ENCODE results near the gene POC1A.
"Not testable (repeated sequence)": the region's sequence is repeated elsewhere in the genome, so short reads cannot be mapped to it uniquely, and the experiment has no call there.

Gene POC1A

GRCh38 chr3:52162250-52162872, 8.1 kb upstream of the POC1A start:
- TF ChIP-seq, protein P1, sequence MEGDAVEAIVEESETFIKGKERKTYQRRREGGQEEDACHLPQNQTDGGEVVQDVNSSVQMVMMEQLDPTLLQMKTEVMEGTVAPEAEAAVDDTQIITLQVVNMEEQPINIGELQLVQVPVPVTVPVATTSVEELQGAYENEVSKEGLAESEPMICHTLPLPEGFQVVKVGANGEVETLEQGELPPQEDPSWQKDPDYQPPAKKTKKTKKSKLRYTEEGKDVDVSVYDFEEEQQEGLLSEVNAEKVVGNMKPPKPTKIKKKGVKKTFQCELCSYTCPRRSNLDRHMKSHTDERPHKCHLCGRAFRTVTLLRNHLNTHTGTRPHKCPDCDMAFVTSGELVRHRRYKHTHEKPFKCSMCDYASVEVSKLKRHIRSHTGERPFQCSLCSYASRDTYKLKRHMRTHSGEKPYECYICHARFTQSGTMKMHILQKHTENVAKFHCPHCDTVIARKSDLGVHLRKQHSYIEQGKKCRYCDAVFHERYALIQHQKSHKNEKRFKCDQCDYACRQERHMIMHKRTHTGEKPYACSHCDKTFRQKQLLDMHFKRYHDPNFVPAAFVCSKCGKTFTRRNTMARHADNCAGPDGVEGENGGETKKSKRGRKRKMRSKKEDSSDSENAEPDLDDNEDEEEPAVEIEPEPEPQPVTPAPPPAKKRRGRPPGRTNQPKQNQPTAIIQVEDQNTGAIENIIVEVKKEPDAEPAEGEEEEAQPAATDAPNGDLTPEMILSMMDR (IDR thresholded peaks at IDR 0.05; ENCODE audit: low read depth, low read length): no peak
- H3K4me3 ChIP-seq (ENCODE audit: low read depth, low read length): no peak overlapping the region

DNA sequence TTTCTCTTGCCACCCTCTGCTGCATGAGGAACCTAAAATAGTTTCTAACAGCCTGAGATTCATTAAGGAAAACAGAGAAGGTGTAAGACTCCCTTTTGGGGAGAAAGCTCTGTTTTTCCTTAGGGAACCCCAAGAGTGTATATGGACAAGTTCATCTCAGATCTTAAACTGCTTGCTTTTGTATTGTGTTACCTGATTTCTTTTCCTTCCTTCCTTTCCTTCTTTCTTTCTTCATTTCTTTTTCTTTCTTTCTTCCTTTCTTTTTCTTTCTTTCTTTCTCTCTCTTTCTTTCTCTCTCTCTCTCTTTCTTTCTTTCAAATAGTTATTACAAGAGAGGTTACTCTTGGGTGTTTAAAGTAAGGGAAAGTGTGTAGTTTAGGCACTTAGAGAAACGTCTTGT, 5.3 kb upstream of the POC1A start:
- no peak overlapping the region for H3K4me3 ChIP-seq (ENCODE audit: low read depth, low read length)
- TF ChIP-seq, protein P1 (IDR thresholded peaks at IDR 0.05; ENCODE audit: low read depth, low read length): no peak

GRCh38 chr3:52155912-52156311, 1.7 kb upstream of the POC1A start:
- TF ChIP-seq, protein P1 (IDR thresholded peaks at IDR 0.05; ENCODE audit: low read depth, low read length): no peak
- H3K4me3 ChIP-seq (ENCODE audit: low read depth, low read length): no peak overlapping the region

- TF ChIP-seq, protein P1 (IDR thresholded peaks at IDR 0.05; ENCODE audit: low read depth, low read length): no peak
- H3K4me3 ChIP-seq (ENCODE audit: low read depth, low read length): peak overlapping the region; percentile 80
These were observed 680 bp downstream of the POC1A start for GRCh38 chr3:52153389-52154096.

GRCh38 chr3:52151991-52152390, 2.2 kb downstream of the POC1A start:
- H3K4me3 ChIP-seq (ENCODE audit: low read depth, low read length): not testable (repeated sequence)

DNA sequence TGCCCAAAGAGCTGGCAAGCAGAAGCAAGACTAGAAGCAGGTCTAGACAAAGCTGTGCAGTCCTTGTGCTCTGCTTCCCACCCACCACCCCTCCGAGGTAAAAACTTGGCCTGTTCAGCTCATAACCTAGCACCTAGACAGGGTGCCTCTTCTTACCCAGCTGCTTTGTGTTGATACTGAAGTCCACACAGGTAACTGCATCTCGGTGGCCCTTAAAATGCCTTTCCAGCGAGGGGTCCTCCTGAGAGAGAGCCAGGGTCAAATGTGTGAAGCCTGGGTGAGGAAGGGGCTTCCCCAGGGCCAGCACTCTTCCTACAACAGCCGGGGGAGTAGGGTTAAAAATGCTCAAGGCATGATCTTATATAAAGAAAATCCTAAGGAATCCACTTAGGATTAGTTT, 3.4 kb downstream of the POC1A start:
- TF ChIP-seq, protein P1 (IDR thresholded peaks at IDR 0.05; ENCODE audit: low read depth, low read length): no peak
- no peak overlapping the region for H3K4me3 ChIP-seq (ENCODE audit: low read depth, low read length)

- TF ChIP-seq, protein P1 (IDR thresholded peaks at IDR 0.05; ENCODE audit: low read depth, low read length): no peak
- H3K4me3 ChIP-seq (ENCODE audit: low read depth, low read length): no peak overlapping the region
These were observed 3.9 kb downstream of the POC1A start for GRCh38 chr3:52150357-52150756.

Data from WI38 (cell line).